GM23338 (cell line): ENCODE data around the gene UFSP1.
"Not testable (repeated sequence)": the region's sequence is repeated elsewhere in the genome, so short reads cannot be mapped to it uniquely, and the experiment has no call there.

ENCODE experiments used
- CTCF ChIP-seq, 2 experiments: fragments of 200-600 bp in 1 of 2; sonication (generic) in 1 of 2; conservative IDR thresholded peaks; 2 replicates each; pipeline versions ENCODE4 v1.5.1 to v1.6.1; 2016 to 2017; ENCODE audit warnings: antibody characterized with exemption in 2 of 2, low read depth in 2 of 2, mild to moderate bottlenecking in 2 of 2, moderate library complexity in 1 of 2
- EZH2 ChIP-seq: fragments of 200-600 bp; sonication (generic); IDR thresholded peaks from one replicate; pipeline ENCODE4 v1.8.0; 2017; ENCODE audit warnings: antibody characterized with exemption, mild to moderate bottlenecking, low read depth; ENCODE audit not compliant: unreplicated experiment
- POLR2AphosphoS5 ChIP-seq: IDR thresholded peaks from 2 replicates; pipeline ENCODE4 v1.6.1; 2016; ENCODE audit warnings: antibody characterized with exemption, low read depth
- TF ChIP-seq, protein P1 (sequence below): IDR thresholded peaks from one replicate; pipeline ENCODE4 v1.6.1; 2018; ENCODE audit warnings: antibody characterized with exemption; ENCODE audit not compliant: unreplicated experiment

- not testable (repeated sequence) for TF ChIP-seq CTCF (conservative IDR thresholded peaks at IDR 0.05; ENCODE audit: low read depth in 2 of 2); EZH2; POLR2AphosphoS5
- TF ChIP-seq, protein P1, sequence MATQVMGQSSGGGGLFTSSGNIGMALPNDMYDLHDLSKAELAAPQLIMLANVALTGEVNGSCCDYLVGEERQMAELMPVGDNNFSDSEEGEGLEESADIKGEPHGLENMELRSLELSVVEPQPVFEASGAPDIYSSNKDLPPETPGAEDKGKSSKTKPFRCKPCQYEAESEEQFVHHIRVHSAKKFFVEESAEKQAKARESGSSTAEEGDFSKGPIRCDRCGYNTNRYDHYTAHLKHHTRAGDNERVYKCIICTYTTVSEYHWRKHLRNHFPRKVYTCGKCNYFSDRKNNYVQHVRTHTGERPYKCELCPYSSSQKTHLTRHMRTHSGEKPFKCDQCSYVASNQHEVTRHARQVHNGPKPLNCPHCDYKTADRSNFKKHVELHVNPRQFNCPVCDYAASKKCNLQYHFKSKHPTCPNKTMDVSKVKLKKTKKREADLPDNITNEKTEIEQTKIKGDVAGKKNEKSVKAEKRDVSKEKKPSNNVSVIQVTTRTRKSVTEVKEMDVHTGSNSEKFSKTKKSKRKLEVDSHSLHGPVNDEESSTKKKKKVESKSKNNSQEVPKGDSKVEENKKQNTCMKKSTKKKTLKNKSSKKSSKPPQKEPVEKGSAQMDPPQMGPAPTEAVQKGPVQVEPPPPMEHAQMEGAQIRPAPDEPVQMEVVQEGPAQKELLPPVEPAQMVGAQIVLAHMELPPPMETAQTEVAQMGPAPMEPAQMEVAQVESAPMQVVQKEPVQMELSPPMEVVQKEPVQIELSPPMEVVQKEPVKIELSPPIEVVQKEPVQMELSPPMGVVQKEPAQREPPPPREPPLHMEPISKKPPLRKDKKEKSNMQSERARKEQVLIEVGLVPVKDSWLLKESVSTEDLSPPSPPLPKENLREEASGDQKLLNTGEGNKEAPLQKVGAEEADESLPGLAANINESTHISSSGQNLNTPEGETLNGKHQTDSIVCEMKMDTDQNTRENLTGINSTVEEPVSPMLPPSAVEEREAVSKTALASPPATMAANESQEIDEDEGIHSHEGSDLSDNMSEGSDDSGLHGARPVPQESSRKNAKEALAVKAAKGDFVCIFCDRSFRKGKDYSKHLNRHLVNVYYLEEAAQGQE: not testable (repeated sequence)
These were observed 46.7 kb upstream of the UFSP1 start for GRCh38 chr7:100936167-100936566.
